Hepatocyte (in vitro differentiated cells): Measurements from ENCODE around the gene GFER. TPM values are rescaled to one million over a fixed set of nuclear protein-coding genes. Genes with fewer than 3 reads are reported as not detected.
A peak's percentile ranks its signal among the peaks of the same experiment; 100 is the strongest.
"Not testable (repeated sequence)": the region's sequence is repeated elsewhere in the genome, so short reads cannot be mapped to it uniquely, and the experiment has no call there.

Experiments
- DNase-seq: peaks from one replicate; pipeline ENCODE4 v3.0.0-alpha.2; 2016; ENCODE audit warnings: low spot score
- H2AFZ ChIP-seq: fragments of 200-600 bp; sonication (generic); 2 replicates; pipeline ENCODE4 v1.6.0; 2016; ENCODE audit warnings: antibody characterized with exemption, mild to moderate bottlenecking
- H3K27ac ChIP-seq: fragments of 200-600 bp; sonication (generic); 2 replicates; pipeline ENCODE4 v1.5.1; 2016; ENCODE audit warnings: mild to moderate bottlenecking
- H3K27me3 ChIP-seq: fragments of 200-600 bp; sonication (generic); 2 replicates; pipeline ENCODE4 v1.6.1; 2016
- H3K36me3 ChIP-seq: fragments of 200-600 bp; sonication (generic); replicated peaks from 2 replicates; pipeline ENCODE4 v1.5.1; 2016; ENCODE audit warnings: low read depth; ENCODE audit not compliant: insufficient read depth
- H3K4me1 ChIP-seq: fragments of 200-600 bp; sonication (generic); 2 replicates; pipeline ENCODE4 v1.5.1; 2016; ENCODE audit warnings: mild to moderate bottlenecking, moderate library complexity; ENCODE audit not compliant: insufficient read depth
- H3K4me2 ChIP-seq: fragments of 200-600 bp; sonication (generic); 2 replicates; pipeline ENCODE4 v1.6.0; 2016
- H3K4me3 ChIP-seq: fragments of 200-600 bp; sonication (generic); 2 replicates; pipeline ENCODE4 v1.5.1; 2016; ENCODE audit warnings: mild to moderate bottlenecking
- H3K79me2 ChIP-seq: fragments of 200-600 bp; sonication (generic); 2 replicates; pipeline ENCODE4 v1.6.0; 2017; ENCODE audit warnings: mild to moderate bottlenecking
- H3K9me2 ChIP-seq: fragments of 200-600 bp; sonication (generic); replicated peaks from 2 replicates; pipeline ENCODE4 v1.6.0; 2017; ENCODE audit warnings: mild to moderate bottlenecking; ENCODE audit not compliant: insufficient read depth
- H3K9me3 ChIP-seq: fragments of 200-600 bp; sonication (generic); 2 replicates; pipeline ENCODE4 v1.5.1; 2016; ENCODE audit warnings: low read depth, mild to moderate bottlenecking
- H4K20me1 ChIP-seq: fragments of 200-600 bp; sonication (generic); 2 replicates; pipeline ENCODE4 v1.6.0; 2016; ENCODE audit warnings: mild to moderate bottlenecking; ENCODE audit not compliant: insufficient read depth, poor library complexity, severe bottlenecking
- EZH2 ChIP-seq: fragments of 200-600 bp; sonication (generic); IDR thresholded peaks from 2 replicates; pipeline ENCODE4 v1.6.1; 2016; ENCODE audit warnings: antibody characterized with exemption, mild to moderate bottlenecking, borderline replicate concordance
- EZH2phosphoT487 ChIP-seq: fragments of 200-600 bp; sonication (generic); IDR thresholded peaks from one replicate; pipeline ENCODE4 v1.6.1; 2018; ENCODE audit warnings: antibody characterized with exemption, mild to moderate bottlenecking, low read depth, moderate library complexity; ENCODE audit not compliant: unreplicated experiment, severe bottlenecking
- WGBS: methylation state at CpG from one replicate; pipeline ENCODE4 v1.1.6; 2016; ENCODE audit warnings: low lambda C conversion rate; ENCODE audit errors: missing lambda C conversion rate; 5-methylcytosine and 5-hydroxymethylcytosine counted together
- polyA plus RNA-seq: library from polyadenylated mRNA; unstranded; fragments of >200 nt; fragmentation: Nextera tagmentation; extraction: Ambion mirVana; gene quantifications from 2 replicates; pipeline ENCODE4 v1.2.1, GENCODE V29; 2016
- total RNA-seq: library from RNA; depleted of rRNA; stranded (reverse); fragments of >200 nt; gene quantifications from 2 replicates; pipeline ENCODE4 v1.2.3, GENCODE V29; 2014
- TF ChIP-seq, protein P1 (sequence below): fragments of 200-600 bp; sonication (generic); IDR thresholded peaks from 2 replicates; pipeline ENCODE4 v1.5.1; 2016; ENCODE audit warnings: antibody characterized with exemption, mild to moderate bottlenecking; ENCODE audit not compliant: poor library complexity

The GFER gene
- total and polyA plus RNA-seq, 2 experiments from 2014 or later = 34.9 to 44.0 TPM

DNA sequence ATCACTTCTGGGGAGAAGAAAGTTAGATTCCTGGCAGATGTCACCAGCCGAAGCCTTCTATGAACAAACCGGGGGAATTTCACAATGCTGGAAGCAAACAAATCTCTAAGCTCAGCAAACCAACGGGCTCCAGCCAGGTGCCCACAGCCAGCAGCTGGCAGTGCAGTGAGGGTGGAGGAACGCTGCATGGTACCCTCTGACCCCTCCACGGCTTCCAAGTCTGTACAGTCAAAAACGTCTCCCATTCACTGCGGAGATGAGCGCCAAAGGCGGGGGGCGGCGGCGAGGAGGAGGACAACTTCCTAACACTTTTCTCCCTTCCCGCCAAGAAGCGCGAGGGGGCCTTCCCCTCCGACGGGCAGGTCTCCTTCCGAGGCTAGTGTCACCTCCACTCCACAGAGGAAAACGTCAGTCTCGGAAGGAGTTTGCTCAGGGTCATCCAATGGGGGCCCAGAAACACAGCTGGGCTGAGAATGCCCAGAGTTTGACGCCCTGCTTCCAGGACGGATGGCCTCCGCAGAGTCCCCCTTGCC lies 24.7 kb downstream of the GFER start:
- H3K27ac ChIP-seq = peak overlapping the region; percentile 99
- peak overlapping the region; percentile 86 for H3K4me2 ChIP-seq
- H3K36me3 ChIP-seq = no peaks in the 10 kb centered on the region
- no peak for TF ChIP-seq EZH2phosphoT487
- TF ChIP-seq, protein P1, sequence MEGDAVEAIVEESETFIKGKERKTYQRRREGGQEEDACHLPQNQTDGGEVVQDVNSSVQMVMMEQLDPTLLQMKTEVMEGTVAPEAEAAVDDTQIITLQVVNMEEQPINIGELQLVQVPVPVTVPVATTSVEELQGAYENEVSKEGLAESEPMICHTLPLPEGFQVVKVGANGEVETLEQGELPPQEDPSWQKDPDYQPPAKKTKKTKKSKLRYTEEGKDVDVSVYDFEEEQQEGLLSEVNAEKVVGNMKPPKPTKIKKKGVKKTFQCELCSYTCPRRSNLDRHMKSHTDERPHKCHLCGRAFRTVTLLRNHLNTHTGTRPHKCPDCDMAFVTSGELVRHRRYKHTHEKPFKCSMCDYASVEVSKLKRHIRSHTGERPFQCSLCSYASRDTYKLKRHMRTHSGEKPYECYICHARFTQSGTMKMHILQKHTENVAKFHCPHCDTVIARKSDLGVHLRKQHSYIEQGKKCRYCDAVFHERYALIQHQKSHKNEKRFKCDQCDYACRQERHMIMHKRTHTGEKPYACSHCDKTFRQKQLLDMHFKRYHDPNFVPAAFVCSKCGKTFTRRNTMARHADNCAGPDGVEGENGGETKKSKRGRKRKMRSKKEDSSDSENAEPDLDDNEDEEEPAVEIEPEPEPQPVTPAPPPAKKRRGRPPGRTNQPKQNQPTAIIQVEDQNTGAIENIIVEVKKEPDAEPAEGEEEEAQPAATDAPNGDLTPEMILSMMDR = no peak
- no peak for TF ChIP-seq EZH2
- no peaks in the 10 kb centered on the region for H3K27me3 ChIP-seq
- peak overlapping the region; percentile 93 for H3K4me3 ChIP-seq
- H3K4me1 ChIP-seq = peaks cover 30% of the 10 kb centered on the region
- no peaks in the 10 kb centered on the region for H3K9me2 ChIP-seq
- DNase-seq = no peak
- no peaks in the 10 kb centered on the region for H3K9me3 ChIP-seq
- peaks cover 60% of the 10 kb centered on the region for H3K79me2 ChIP-seq
- H4K20me1 ChIP-seq = peaks cover 51% of the 10 kb centered on the region
- WGBS = 8% methylated on average over 21 of the region's 23 CpGs
- H2AFZ ChIP-seq = no peak overlapping the region

DNA sequence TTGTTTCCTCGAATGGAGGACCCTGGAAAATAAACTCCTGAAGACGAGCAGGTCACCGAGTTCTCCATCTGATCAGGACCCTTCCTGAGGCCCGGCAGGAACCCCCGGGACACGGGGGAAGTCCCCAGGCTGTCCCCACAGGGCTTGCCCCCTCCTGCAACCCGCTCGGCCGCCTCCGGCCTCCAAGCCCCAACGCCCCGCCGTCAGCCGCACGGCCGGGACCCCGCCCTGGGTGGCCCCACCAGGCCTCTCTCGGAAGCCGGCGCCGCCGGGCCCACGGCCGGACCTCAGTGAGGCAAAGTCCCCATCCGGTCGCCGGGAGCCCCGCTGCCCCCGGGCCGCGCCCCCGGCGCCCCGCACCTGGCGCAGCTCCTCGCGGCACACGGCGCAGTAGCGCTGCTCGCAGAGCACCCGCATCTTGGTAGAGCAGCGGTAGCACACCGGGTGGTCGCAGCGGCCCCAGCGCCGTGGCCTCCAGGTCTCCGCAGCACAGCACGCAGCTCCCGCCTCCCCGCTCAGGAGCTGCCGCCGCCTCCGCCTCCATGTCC lies 25.2 kb downstream of the GFER start:
- H3K27ac ChIP-seq = peak overlapping the region; percentile 99
- H3K4me2 ChIP-seq = peak overlapping the region; percentile 86
- H3K4me3 ChIP-seq = peak overlapping the region; percentile 93
- H3K4me1 ChIP-seq = peaks cover 27% of the 10 kb centered on the region
- 1% methylated on average over 34 of the region's 55 CpGs for WGBS
- DNase-seq = peak; percentile 53
- peaks cover 48% of the 10 kb centered on the region for H4K20me1 ChIP-seq
- H3K36me3 ChIP-seq = no peaks in the 10 kb centered on the region
- no peaks in the 10 kb centered on the region for H3K9me3 ChIP-seq
- H3K79me2 ChIP-seq = peaks cover 57% of the 10 kb centered on the region
- TF ChIP-seq EZH2 = no peak
- TF ChIP-seq EZH2phosphoT487 = no peak
- no peaks in the 10 kb centered on the region for H3K27me3 ChIP-seq
- no peaks in the 10 kb centered on the region for H3K9me2 ChIP-seq
- H2AFZ ChIP-seq = peak overlapping the region; percentile 49

DNA sequence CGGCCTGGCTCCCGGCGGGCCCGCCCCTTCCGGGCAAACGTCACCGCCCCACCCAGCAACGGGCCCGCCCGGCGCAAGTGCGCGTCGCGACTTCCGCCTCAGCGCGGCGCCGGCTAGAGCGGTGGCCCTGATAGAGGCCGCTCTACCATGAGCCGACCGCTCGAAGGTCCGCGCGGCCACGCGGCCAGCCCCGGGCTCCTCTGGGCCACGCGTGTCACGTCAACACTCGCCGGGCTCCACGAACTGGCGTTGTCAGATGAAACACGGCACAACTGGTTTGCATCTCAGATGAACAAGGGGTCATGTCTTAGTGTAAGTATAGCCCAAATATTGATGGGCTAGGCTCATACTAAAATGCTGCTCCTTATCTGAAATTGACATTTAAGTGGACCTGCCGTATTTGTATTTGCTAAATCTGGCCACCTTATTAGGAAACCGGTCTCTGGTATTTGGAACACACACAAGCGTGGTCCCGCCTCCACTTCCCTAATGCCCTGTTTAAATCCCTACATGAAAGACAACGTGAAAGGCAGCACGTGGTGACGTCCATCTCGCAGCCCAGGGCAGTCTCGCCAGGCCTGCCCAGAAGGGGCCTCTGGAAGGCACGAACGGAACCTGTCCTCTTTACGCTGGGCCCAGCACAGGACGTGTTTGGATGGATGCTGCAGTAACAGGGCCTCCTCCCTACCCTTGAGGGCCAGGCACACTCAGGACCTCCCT lies 26.0 kb downstream of the GFER start, which contains the start of gene ZNF598:
TSS of gene ZNF598 (minus strand) at position 31 of the 720 bp plus-strand sequence.
- Histone ChIP-seq H3K27ac (peak within 1 kb of the TSS; percentile 99), H2AFZ (peak within 1 kb of the TSS; percentile 62), H4K20me1 (peaks cover 43% of the 10 kb centered on the region), H3K9me3 (no peaks in the 10 kb centered on the region), H3K4me2 (peak within 1 kb of the TSS; percentile 86), H3K36me3 (no peaks in the 10 kb centered on the region), H3K4me1 (peaks cover 28% of the 10 kb centered on the region), H3K27me3 (no peaks in the 10 kb centered on the region), H3K79me2 (peaks cover 50% of the 10 kb centered on the region), H3K4me3 (peak within 1 kb of the TSS; percentile 93), H3K9me2 (no peaks in the 10 kb centered on the region)
- no peak for TF ChIP-seq EZH2phosphoT487
- TF ChIP-seq, protein P1 = no peak
- no peak for TF ChIP-seq EZH2
- WGBS = 4% methylated on average over 41 of the region's 52 CpGs
- peak; percentile 96 for DNase-seq

DNA sequence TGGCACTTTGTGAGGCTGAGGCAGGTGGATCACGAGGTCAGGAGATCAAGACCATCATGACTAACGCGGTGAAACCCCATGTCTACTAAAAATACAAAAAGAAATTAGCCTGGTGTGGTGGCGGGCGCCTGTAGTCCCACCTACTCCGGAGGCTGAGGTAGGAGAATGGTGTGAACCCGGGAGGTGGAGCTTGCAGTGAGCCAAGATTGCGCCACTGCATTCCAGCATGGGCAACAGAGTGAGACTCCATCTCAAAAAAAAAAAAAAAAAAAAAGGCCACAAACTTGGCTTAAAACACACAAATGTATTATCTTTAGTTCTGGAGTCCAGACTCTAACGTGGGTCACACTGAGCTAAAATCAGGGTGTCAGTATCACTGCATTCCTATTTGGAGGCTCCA lies 27.7 kb downstream of the GFER start:
- DNase-seq, H3K27me3 ChIP-seq, H2AFZ ChIP-seq, H3K4me2 ChIP-seq, H3K9me3 ChIP-seq, H3K4me3 ChIP-seq, H3K9me2 ChIP-seq, H3K27ac ChIP-seq, H3K36me3 ChIP-seq: not testable (repeated sequence)
- WGBS = 91% methylated on average over 9 of the region's 9 CpGs
- peaks cover 25% of the 10 kb centered on the region for H4K20me1 ChIP-seq
- peaks cover 32% of the 10 kb centered on the region for H3K79me2 ChIP-seq
- peaks cover 33% of the 10 kb centered on the region for H3K4me1 ChIP-seq
